Gastroesophageal sphincter (tissue), 3 donors: Measurements from ENCODE around the gene TPSD1.

Source experiments
- POLR2A ChIP-seq, 2 donors: fragments of 450-650 bp; IDR thresholded peaks; one replicate each; pipeline ENCODE4 v1.6.1; 2017; ENCODE audit warnings: antibody characterized with exemption in 2 of 2, mild to moderate bottlenecking in 2 of 2, moderate library complexity in 1 of 2
- TF ChIP-seq, protein P1 (sequence below), 4 experiments: fragments of 200-600 bp in 2 of 4; fragments of 450-650 bp in 2 of 4; sonication (generic) in 1 of 4; IDR thresholded peaks; one replicate each; pipeline ENCODE4 v1.5.1; 2017 to 2019; ENCODE audit warnings: antibody characterized with exemption in 4 of 4, mild to moderate bottlenecking in 2 of 4, moderate library complexity in 2 of 4

DNA sequence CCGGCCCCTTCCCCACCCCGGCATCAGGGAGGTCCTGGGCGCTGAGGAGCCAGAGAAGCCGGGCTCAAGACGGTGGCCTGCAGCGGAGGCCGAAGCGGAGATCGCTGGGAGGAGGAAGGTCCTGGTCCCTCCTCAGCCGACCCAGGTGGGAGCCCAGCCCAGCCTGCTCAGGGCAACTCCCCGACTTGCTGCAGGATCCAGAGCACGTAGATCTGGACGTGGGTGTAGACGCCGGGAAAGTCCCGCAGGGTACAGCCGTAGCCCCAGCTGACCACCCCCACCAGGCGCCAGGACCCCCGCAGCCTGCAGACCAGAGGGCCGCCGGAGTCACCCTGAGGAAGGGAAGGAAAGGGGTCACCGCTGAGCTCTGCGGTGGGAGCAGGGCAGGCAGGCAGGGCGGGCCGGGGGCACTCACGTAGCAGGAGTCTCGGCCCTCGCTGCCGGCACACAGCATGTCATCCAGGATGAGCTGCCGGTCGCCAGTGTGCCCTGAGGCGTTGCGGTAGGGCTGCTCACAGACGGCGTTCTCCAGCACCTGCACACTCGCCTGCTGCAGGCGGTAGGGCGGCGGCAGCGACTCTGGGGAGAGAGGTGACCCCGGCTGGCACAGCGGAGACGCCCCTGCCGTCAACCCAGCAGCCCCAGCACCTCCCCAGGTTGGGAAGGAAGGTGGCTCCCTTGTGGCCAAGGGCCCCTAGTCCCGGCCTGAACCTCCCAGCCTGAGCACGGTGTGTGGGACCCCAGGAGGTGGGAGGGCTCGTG is 5.4 kb downstream of the TPSD1 start:
- TF ChIP-seq, protein P1, sequence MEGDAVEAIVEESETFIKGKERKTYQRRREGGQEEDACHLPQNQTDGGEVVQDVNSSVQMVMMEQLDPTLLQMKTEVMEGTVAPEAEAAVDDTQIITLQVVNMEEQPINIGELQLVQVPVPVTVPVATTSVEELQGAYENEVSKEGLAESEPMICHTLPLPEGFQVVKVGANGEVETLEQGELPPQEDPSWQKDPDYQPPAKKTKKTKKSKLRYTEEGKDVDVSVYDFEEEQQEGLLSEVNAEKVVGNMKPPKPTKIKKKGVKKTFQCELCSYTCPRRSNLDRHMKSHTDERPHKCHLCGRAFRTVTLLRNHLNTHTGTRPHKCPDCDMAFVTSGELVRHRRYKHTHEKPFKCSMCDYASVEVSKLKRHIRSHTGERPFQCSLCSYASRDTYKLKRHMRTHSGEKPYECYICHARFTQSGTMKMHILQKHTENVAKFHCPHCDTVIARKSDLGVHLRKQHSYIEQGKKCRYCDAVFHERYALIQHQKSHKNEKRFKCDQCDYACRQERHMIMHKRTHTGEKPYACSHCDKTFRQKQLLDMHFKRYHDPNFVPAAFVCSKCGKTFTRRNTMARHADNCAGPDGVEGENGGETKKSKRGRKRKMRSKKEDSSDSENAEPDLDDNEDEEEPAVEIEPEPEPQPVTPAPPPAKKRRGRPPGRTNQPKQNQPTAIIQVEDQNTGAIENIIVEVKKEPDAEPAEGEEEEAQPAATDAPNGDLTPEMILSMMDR (IDR thresholded peaks at IDR 0.05) = no peak
- no peak for TF ChIP-seq POLR2A (IDR thresholded peaks at IDR 0.05)
